Common myeloid progenitor, CD34-positive (primary cell): ENCODE results near the gene INTS14.

ENCODE experiments used
- CTCF ChIA-PET: fragments of 350-600 bp; sonication (Branson Sonifier 250); formaldehyde crosslinking; loops from one replicate; lab custom pipeline; 2021; ENCODE audit warnings: antibody characterized with exemption; lab: Charles Lee
- POLR2A ChIA-PET: fragments of 350-600 bp; sonication (Branson Sonifier 250); formaldehyde crosslinking; loops from one replicate; lab custom pipeline; 2021; ENCODE audit warnings: antibody characterized with exemption; lab: Charles Lee
- DNase-seq, 3 donors: peaks; one replicate each; pipeline versions ENCODE4 v3.0.0 to v3.0.0-alpha.2; 2013
- H3K27ac ChIP-seq, 2 experiments: 1 replicate in 1 of 2; 2 replicates in 1 of 2; pipeline ENCODE4 v1.7.0; 2013; ENCODE audit warnings: inconsistent platforms in 2 of 2, low read length in 2 of 2, mild to moderate bottlenecking in 2 of 2, low read depth in 1 of 2, moderate library complexity in 1 of 2; ENCODE audit not compliant: severe bottlenecking in 2 of 2, insufficient read depth in 1 of 2, poor library complexity in 1 of 2
- H3K27me3 ChIP-seq, 5 experiments: replicated peaks in 2 of 5; 1 replicate in 3 of 5; 2 replicates in 2 of 5; pipeline versions ENCODE4 v1.6.1 to v1.7.0; 2013; ENCODE audit warnings: low read length in 4 of 5, mild to moderate bottlenecking in 2 of 5, moderate library complexity in 2 of 5, inconsistent platforms in 1 of 5; ENCODE audit not compliant: insufficient read depth in 5 of 5, control insufficient read depth in 4 of 5
- H3K36me3 ChIP-seq, 4 experiments: 1 replicate in 2 of 4; 2 replicates in 2 of 4; pipeline versions ENCODE4 v1.6.1 to v1.7.0; 2013; ENCODE audit warnings: low read length in 3 of 4, control low read depth in 1 of 4, mild to moderate bottlenecking in 1 of 4; ENCODE audit not compliant: control insufficient read depth in 4 of 4, insufficient read depth in 4 of 4
- H3K4me1 ChIP-seq, 4 experiments: 1 replicate in 3 of 4; 2 replicates in 1 of 4; pipeline versions ENCODE4 v1.6.1 to v1.7.1; 2013; ENCODE audit warnings: low read length in 3 of 4, mild to moderate bottlenecking in 3 of 4, control low read depth in 1 of 4, inconsistent platforms in 1 of 4, moderate library complexity in 1 of 4; ENCODE audit not compliant: control insufficient read depth in 4 of 4, insufficient read depth in 4 of 4; ENCODE audit errors: control extremely low read depth in 1 of 4
- H3K4me3 ChIP-seq, 7 experiments: 1 replicate in 4 of 7; 2 replicates in 3 of 7; pipeline versions ENCODE4 v1.5.1 to v1.7.0; 2013; ENCODE audit warnings: mild to moderate bottlenecking in 7 of 7, low read length in 6 of 7, moderate library complexity in 6 of 7, inconsistent platforms in 2 of 7, low read depth in 2 of 7, control low read depth in 1 of 7; ENCODE audit not compliant: insufficient read depth in 4 of 7, control insufficient read depth in 1 of 7; ENCODE audit errors: extremely low read depth in 1 of 7
- H3K9me3 ChIP-seq, 5 experiments: 1 replicate in 4 of 5; 2 replicates in 1 of 5; pipeline versions ENCODE4 v1.6.1 to v1.7.1; 2013; ENCODE audit warnings: low read length in 4 of 5, mild to moderate bottlenecking in 2 of 5, inconsistent platforms in 1 of 5, low read depth in 1 of 5, moderate library complexity in 1 of 5; ENCODE audit not compliant: control insufficient read depth in 4 of 5, insufficient read depth in 2 of 5; ENCODE audit errors: control extremely low read depth in 1 of 5
- WGBS: methylation state at CpG from one replicate; pipeline ENCODE4 v1.1.5; 2013; ENCODE audit not compliant: insufficient coverage; 5-methylcytosine and 5-hydroxymethylcytosine counted together

Gene INTS14

GRCh38 chr15:65632780-65633375 lies 21.9 kb upstream of the INTS14 start:
- 100% methylated on average over 3 of the region's 4 CpGs for WGBS
- no peak for DNase-seq
- no peaks in the 10 kb centered on the region for H3K9me3 ChIP-seq
- H3K27me3 ChIP-seq: no peaks in the 10 kb centered on the region
- ChIA-PET CTCF (interaction anchor here (0.7 to 1.6 kb wide), 2 partner anchors 10 kb away, joined by 3 to 4 read pairs; no protein-coding TSS in a partner anchor), POLR2A (no interaction called here)
- no peaks in the 10 kb centered on the region for H3K4me1 ChIP-seq
- H3K27ac ChIP-seq: no peak overlapping the region
- no peak overlapping the region for H3K4me3 ChIP-seq
- H3K36me3 ChIP-seq: peaks cover 0 to 2% (median 0%) of the 10 kb centered on the region in 4 experiments

- Histone ChIP-seq H3K4me3 (no peak overlapping the region), H3K4me1 (no peaks in the 10 kb centered on the region), H3K36me3 (peaks cover 0 to 2% (median 0%) of the 10 kb centered on the region in 4 experiments), H3K9me3 (no peaks in the 10 kb centered on the region), H3K27ac (no peak overlapping the region), H3K27me3 (no peaks in the 10 kb centered on the region)
- ChIA-PET POLR2A (no interaction called here), CTCF (interaction anchor here (1.0 to 1.6 kb wide), 4 partner anchors 8 to 247 kb away, joined by 3 to 4 read pairs (median 4); no protein-coding TSS in a partner anchor)
- no peak for DNase-seq
- 100% methylated on average over 3 of the region's 6 CpGs for WGBS
Observed at GRCh38 chr15:65631503-65631902, 20.6 kb upstream of the INTS14 start.

GRCh38 chr15:65630760-65631159 lies 19.8 kb upstream of the INTS14 start:
- no peaks in the 10 kb centered on the region for H3K9me3 ChIP-seq
- POLR2A ChIA-PET: no interaction called here
- CTCF ChIA-PET: interaction anchor here (1.0 kb wide), 2 partner anchors 12 to 32 kb away, joined by 3 to 4 read pairs; no protein-coding TSS in a partner anchor

GRCh38 chr15:65629548-65629947 lies 18.6 kb upstream of the INTS14 start:
- POLR2A ChIA-PET: no interaction called here

More at GRCh38 chr15:65630760-65631159, 19.8 kb upstream of the INTS14 start:
- Histone ChIP-seq H3K27ac (no peak overlapping the region), H3K4me3 (no peak overlapping the region), H3K27me3 (no peaks in the 10 kb centered on the region), H3K4me1 (no peaks in the 10 kb centered on the region), H3K36me3 (peaks cover 0 to 2% (median under 1%) of the 10 kb centered on the region in 4 experiments)
- no peak for DNase-seq
- WGBS: 98% methylated on average over 4 of the region's 5 CpGs

GRCh38 chr15:65626856-65627255 lies 15.9 kb upstream of the INTS14 start:
- Histone ChIP-seq H3K27me3 (no peaks in the 10 kb centered on the region), H3K4me3 (no peak overlapping the region), H3K27ac (no peak overlapping the region), H3K4me1 (no peaks in the 10 kb centered on the region), H3K9me3 (no peaks in the 10 kb centered on the region), H3K36me3 (peaks cover 0 to 20% (median 8%) of the 10 kb centered on the region in 4 experiments)
- POLR2A ChIA-PET: no interaction called here
- WGBS: 84% methylated on average over 4 of the region's 4 CpGs
- CTCF ChIA-PET: interaction anchor here (1.4 to 3.9 kb wide), 2 partner anchors 9 to 11 kb away, joined by 5 to 24 read pairs; no protein-coding TSS in a partner anchor
- no peak for DNase-seq

More at GRCh38 chr15:65629548-65629947, 18.6 kb upstream of the INTS14 start:
- CTCF ChIA-PET: interaction anchor here (3.9 kb wide), 1 partner anchor 9 kb away, joined by 24 read pairs; no protein-coding TSS in a partner anchor
- DNase-seq: no peak
- Histone ChIP-seq H3K36me3 (peaks cover 0 to 13% (median 7%) of the 10 kb centered on the region in 4 experiments), H3K9me3 (no peaks in the 10 kb centered on the region), H3K4me1 (no peaks in the 10 kb centered on the region), H3K27ac (no peak overlapping the region), H3K4me3 (no peak overlapping the region), H3K27me3 (no peaks in the 10 kb centered on the region)
- WGBS: 100% methylated on average over 1 of the region's 3 CpGs

DNA sequence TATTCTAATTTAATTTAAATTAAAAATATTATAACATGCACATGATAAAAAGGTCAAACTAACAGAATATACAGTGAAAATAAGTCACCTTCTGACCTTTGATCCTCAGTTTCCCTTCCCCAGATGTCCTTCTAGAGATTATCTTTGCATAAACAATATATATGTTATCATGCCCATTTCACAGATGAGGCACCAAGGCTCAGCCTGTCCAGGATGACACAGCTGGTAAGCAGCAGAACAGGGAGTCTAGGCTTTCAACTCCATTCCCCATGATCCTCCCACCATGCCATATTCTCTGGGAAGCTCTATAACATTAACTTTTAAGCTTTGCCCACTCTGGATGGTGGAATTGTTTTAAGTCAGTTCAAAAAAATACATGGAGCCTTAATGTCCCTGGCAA lies 12.2 kb upstream of the INTS14 start:
- no peaks in the 10 kb centered on the region for H3K9me3 ChIP-seq
- no peaks in the 10 kb centered on the region for H3K4me1 ChIP-seq
- DNase-seq: no peak
- no peak overlapping the region for H3K4me3 ChIP-seq
- POLR2A ChIA-PET: no interaction called here
- H3K36me3 ChIP-seq: peaks cover 0 to 20% (median 8%) of the 10 kb centered on the region in 4 experiments
- CTCF ChIA-PET: interaction anchor here (0.8 to 1.8 kb wide), 3 partner anchors 8 to 14 kb away, joined by 3 to 6 read pairs (median 4); no protein-coding TSS in a partner anchor
- no peaks in the 10 kb centered on the region for H3K27me3 ChIP-seq
- no peak overlapping the region for H3K27ac ChIP-seq

DNA sequence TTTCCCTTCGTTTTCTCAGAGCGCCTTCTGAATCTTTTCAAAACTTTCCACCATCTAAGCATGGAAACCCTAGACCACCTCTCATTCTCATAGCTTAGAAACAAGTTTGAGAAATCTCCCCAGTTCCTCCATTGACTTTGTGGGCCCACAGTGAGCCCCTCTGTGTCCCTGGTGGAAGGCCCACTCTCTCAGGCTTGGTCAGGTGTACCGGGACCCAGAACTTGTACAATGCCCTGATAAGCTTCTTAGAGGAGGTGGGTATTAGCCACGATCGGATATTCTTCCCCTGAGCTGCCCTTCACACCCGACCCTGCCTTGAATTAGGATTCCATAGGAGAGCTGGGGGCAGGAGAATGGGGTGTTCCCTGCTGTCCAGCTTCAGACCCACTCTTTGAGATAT lies 10.7 kb upstream of the INTS14 start, which contains the start of gene SLC24A1:
SLC24A1 (plus strand) TSS at position 301 of the 400 bp plus-strand sequence. CDS start 2,143 bp downstream, outside the sequence.
- no peak within 1 kb of the TSS for H3K4me3 ChIP-seq
- 100% methylated on average over 5 of the region's 6 CpGs for WGBS
- CTCF ChIA-PET: interaction anchor here (1.1 to 1.7 kb wide), 4 partner anchors 11 to 26 kb away, joined by 3 to 4 read pairs (median 4); partner anchors contain the start of gene INTS14
- H3K4me1 ChIP-seq: no peaks in the 10 kb centered on the region
- peaks cover 0 to 20% (median 8%) of the 10 kb centered on the region in 4 experiments for H3K36me3 ChIP-seq
- DNase-seq: no peak
- no peak within 1 kb of the TSS for H3K27ac ChIP-seq
- H3K9me3 ChIP-seq: no peaks in the 10 kb centered on the region
- POLR2A ChIA-PET: no interaction called here
- no peaks in the 10 kb centered on the region for H3K27me3 ChIP-seq
